ENCODE data around the gene ZBP1.
"Not testable (repeated sequence)": the region's sequence is repeated elsewhere in the genome, so short reads cannot be mapped to it uniquely, and the experiment has no call there.

Gene ZBP1

DNA sequence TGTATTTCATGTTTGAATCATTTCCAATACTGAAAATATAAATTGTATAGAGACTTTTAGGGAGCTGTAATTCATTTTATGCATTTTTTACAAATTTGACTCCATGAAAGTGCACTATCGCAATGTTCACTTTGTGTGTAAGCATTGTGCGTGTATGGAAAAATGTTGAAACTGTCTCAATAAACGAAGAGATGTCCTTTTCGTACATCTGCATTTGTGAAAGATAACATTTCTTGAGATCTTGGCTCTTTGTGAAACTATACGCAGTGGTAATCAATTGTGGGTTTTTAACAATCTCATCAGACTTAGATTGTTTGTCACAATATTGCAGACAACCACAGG lies 18.6 kb upstream of the ZBP1 start:
- no peak for DNase-seq

DNA sequence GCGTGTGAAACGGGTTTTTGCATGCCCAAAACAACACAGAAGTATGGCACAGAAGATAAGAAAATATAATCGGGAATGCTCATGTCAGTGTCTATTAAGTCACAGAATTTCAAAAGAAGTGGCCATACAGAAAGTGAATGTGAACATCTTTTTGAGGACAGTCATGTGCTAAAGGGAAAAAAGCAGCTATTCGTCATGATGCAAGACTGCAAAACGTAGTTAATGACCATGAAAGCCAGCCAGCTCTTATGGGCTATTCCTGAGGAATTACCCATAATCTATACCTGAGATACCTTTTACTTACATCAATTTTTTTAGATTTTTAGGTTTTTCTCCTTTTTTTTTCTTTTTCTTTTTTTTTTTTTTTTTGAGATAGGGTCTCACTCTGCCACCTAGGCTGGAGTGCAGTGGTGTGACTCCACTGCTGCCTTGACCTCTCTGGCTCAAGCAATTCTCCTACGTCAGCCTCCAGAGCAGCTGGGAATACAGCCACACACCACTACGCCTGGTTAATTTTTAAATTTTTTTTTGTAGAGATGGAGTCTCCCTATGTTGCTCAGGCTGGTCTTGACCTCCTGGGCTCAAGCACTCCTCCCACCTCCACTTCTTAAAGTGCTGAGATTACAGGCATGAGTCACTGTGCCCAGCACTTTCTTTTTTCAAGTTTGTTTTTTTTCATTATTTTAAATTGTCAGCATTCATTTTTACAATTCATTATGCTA lies 18.1 kb upstream of the ZBP1 start:
- DNase-seq, result no peak

DNA sequence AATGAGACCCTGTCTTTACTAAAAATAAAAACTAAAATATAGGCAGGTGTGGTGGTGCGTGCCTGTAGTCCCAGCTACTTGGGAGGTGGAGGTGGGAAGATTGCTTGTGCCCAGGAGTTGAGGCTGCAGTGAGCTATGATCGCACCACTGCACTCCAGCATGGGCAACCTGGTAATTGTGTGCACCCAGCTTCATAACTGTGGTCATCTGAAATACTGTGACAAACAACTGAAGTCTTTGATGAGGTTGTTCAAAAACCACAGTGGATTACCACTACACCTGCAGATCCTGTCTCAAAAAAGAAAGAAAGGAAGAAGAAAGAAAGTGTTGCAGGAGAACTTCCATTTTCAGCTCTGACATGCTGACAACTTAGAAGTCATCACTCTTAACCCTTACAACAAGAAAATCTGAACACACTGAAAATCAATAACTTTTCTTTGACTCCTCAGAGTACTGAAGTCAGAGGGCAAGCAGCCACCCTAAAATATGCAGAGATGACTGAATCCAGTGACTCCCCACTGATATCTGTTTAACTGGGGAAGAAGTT lies 13.8 kb upstream of the ZBP1 start:
- no peak for DNase-seq

DNA sequence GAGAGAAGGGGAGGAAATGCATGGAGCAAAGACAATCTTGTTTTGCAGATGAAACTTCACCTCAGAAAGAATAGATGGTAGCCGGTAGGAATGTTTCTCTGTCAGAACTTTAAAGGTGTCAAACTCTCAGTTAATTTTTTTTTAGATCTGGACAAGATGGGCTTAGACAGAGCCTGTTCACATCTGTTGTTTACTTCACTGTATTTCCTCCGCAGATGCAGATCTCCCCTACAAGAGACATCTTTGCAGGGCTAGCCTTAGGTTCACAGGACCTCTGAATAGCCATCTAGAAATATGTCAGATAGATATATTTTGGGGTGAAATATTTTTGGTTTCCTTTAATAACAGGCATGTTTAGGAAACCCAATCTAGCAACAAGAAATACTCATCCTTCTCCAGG lies 12.1 kb upstream of the ZBP1 start:
- no peak for DNase-seq

DNA sequence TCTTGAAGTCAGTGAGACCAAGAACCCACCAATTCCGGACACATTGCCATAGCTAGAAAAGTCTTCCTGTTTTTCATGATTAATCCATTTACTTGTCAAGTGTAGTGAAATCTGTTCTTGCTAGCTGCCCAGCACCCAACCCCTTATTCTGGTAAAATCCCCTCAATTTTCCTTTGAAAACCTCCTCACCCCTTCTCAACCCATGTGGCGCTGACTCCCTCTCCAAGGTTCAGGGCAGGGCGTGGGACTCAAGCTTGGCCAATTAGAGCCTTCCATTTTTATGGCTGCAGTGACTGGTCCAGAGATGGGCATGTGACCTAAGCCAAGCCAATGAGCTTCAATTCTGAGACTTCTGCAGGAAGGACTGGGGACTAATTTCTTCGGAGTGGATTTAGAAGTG lies 9.8 kb upstream of the ZBP1 start:
- DNase-seq, result no peak

- DNase-seq, result not testable (repeated sequence)
Observed at GRCh38 chr20:57629491-57629901, 9.3 kb upstream of the ZBP1 start.

DNA sequence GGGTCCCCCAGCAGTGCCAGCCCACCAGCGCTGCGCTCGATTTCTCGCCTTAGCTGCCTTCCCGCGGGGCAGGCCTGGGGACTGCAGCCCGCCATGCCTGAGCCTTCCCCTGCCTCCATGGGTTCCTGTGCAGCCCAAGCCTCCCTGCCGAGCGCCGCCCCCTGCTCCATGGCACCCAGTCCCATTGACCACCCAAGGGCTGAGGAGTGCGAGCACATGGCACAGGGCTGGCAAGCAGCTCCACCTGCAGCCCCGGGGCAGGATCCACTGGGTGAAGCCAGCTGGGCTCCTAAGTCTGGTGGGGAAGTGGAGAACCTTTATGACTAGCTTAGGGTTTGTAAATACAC lies 8.7 kb upstream of the ZBP1 start:
- not testable (repeated sequence) for DNase-seq

DNA sequence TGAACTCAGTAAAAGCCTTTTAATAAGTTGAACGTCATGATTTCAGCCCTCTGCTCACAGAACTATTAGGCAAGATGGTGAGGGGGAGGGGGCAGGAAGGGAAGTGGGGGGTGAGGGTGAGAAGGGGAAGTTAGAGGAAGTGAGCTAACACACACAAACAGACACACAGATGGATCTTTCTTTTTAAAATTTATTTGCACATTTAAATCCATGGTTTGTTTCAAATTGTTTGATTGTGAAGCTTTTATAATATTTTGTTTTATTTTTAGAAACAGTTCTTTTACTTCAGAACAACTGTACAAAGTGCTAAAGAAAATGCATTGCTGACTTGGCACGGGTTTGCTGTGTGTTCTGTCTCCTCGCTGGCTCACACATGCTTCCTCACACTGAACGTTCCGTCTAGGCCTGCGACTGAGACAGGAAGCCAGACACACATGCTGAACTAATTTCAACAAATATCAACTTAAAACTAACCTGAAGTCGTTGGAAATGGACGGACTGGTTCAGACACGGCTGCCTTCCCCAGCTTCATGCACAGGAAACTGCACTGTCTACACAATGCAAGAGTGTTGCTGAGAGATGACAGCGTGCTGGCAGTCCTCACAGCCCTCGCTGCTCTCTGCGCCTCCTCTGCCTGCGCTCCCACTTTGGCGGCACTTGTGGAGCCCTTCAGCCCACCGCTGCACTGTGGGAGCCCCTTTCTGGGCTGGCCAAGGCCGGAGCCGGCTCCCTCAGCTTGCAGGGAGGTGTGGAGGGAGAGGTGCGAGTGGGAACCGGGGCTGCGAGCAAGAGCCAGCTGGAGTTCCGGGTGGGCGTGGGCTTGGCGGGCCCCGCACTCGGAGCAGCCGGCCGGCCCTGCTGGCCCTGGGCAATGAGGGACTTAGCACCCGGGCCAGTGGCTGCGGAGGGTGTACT lies 8.1 kb upstream of the ZBP1 start:
- no peak for DNase-seq

- DNase-seq, result no peak
Observed at GRCh38 chr20:57627339-57627738, 7.1 kb upstream of the ZBP1 start.

DNA sequence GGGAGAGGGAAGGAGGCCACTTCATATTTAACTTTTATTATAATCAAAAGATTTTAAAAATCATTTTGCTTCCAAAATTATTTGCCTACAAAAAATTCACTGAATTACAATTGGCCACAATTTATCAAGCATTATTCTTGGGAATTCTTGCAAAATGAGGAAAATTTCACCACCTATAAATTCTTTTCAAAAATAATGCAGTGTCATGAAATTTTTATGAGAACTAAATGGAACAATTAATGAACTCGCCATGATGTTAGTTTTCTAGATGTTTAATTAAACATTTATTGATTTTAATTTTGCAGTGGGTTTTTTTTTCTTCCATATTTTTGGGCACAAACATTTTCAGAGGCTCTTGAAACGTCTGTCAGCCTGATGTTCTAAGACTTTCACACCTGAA lies 5.8 kb upstream of the ZBP1 start:
- DNase-seq, result no peak

GRCh38 chr20:57625181-57625958 lies 5.1 kb upstream of the ZBP1 start:
- no peak for DNase-seq

DNA sequence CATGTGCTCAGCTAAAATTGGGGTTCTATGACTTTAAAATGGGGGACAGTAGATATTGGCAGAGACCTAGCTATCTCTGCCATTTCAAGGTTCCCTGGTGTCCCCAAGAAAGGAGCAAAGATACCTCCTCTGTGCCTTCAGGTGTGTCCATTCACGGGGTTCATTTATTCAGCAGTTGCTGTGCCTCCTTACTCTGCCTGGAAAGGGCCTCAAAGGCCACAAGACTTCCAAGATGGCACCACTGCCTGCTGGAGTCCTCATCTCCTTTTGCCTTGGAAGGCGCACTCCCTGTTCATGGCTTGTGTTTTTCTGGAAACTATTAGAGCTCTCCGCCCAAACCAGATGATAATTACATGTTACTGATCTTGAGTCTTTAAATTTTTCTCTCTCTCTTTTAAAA lies 3.9 kb upstream of the ZBP1 start:
- no peak for DNase-seq

GRCh38 chr20:57622579-57623381 lies 2.6 kb upstream of the ZBP1 start:
- DNase-seq, result peak; percentile 36

GRCh38 chr20:57622201-57622570 lies 2.0 kb upstream of the ZBP1 start:
- no peak for DNase-seq

- DNase-seq, result no peak
Observed at GRCh38 chr20:57621421-57622200, 1.4 kb upstream of the ZBP1 start.

- no peak for DNase-seq
Observed at GRCh38 chr20:57620999-57621398, 773 bp upstream of the ZBP1 start.

DNA sequence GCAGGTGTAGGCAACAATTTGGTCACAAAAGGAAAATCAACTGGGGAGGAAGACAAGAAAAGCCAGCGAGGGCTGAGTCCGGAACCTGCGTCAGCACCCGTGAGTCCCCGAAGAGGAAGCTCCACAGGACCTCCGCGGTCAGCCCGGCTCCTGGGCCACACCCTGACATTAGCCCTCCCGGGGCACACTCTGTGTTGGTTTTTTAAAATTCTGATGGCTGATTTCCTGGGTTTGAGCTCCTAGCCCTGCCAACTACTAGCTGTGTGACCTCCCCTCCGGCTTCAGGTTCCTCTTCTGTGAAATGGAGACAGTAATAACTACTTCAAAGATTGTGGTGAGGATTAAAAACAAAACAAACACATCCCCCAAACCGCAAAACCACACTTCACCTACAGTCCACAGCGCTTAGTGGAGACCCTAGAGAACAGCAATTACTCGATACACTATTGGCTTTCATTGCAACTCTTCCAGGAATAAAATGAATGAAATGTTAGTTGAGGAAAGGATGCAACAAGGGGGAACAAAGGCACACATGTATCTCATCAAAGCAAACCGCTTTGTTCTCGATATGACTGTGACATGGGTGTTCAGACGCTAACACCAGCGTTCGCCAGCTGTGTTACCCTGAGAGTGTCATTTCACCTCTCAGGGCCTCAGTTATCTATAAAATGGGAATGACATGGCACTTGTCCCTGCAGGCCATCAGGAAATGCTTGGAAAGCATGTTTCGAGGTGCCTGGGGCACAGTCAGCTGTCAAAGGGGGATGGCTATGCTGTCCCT lies 985 bp downstream of the ZBP1 start:
- no peak for DNase-seq

GRCh38 chr20:57618764-57619050 lies 1.5 kb downstream of the ZBP1 start:
- DNase-seq, result no peak

- no peak for DNase-seq
Observed at GRCh38 chr20:57618091-57618763, 2.0 kb downstream of the ZBP1 start.

- no peak for DNase-seq
Observed at GRCh38 chr20:57617079-57617795, 3.0 kb downstream of the ZBP1 start.
